KOPT-K1 (cell line): ENCODE data around the gene TAX1BP1.

Experiments
- H3K27ac ChIP-seq: fragments of 200-600 bp; sonication (generic); 2 replicates; pipeline ENCODE4 v1.5.1; 2016; ENCODE audit warnings: antibody characterized with exemption, mild to moderate bottlenecking, low read depth, low read length; ENCODE audit not compliant: poor library complexity, severe bottlenecking
- H3K36me3 ChIP-seq: fragments of 200-600 bp; sonication (generic); 2 replicates; pipeline ENCODE4 v1.5.1; 2017; ENCODE audit warnings: antibody characterized with exemption, mild to moderate bottlenecking, low read length, moderate library complexity; ENCODE audit not compliant: insufficient read depth
- H3K9me3 ChIP-seq: fragments of 200-600 bp; sonication (generic); 2 replicates; pipeline ENCODE4 v1.5.1; 2017; ENCODE audit warnings: antibody characterized with exemption, low read length, mild to moderate bottlenecking; ENCODE audit not compliant: insufficient read depth, poor library complexity, severe bottlenecking

The TAX1BP1 gene

GRCh38 chr7:27751888-27752660 is 12.1 kb downstream of the TAX1BP1 start:
- Histone ChIP-seq H3K27ac (no peak overlapping the region), H3K9me3 (no peaks in the 10 kb centered on the region), H3K36me3 (peaks cover 50% of the 10 kb centered on the region)

- Histone ChIP-seq H3K36me3 (peaks cover 55% of the 10 kb centered on the region), H3K9me3 (no peaks in the 10 kb centered on the region), H3K27ac (no peak overlapping the region)
These were observed 13.9 kb downstream of the TAX1BP1 start for GRCh38 chr7:27753863-27754262.

GRCh38 chr7:27756298-27756697 is 16.3 kb downstream of the TAX1BP1 start:
- H3K36me3 ChIP-seq = peaks cover 45% of the 10 kb centered on the region
- no peaks in the 10 kb centered on the region for H3K9me3 ChIP-seq
- no peak overlapping the region for H3K27ac ChIP-seq

- Histone ChIP-seq H3K27ac (no peak overlapping the region), H3K36me3 (peaks cover 41% of the 10 kb centered on the region), H3K9me3 (no peaks in the 10 kb centered on the region)
These were observed 19.5 kb downstream of the TAX1BP1 start for GRCh38 chr7:27759491-27759890.

GRCh38 chr7:27762062-27762461 is 22.1 kb downstream of the TAX1BP1 start:
- H3K9me3 ChIP-seq = no peaks in the 10 kb centered on the region
- no peak overlapping the region for H3K27ac ChIP-seq
- peaks cover 37% of the 10 kb centered on the region for H3K36me3 ChIP-seq

- Histone ChIP-seq H3K9me3 (no peaks in the 10 kb centered on the region), H3K36me3 (peaks cover 25% of the 10 kb centered on the region), H3K27ac (no peak overlapping the region)
These were observed 24.1 kb downstream of the TAX1BP1 start for GRCh38 chr7:27763983-27764508.

- Histone ChIP-seq H3K27ac (no peak overlapping the region), H3K9me3 (no peaks in the 10 kb centered on the region), H3K36me3 (peaks cover 31% of the 10 kb centered on the region)
These were observed 25.9 kb downstream of the TAX1BP1 start for GRCh38 chr7:27765841-27766240.

- Histone ChIP-seq H3K36me3 (peaks cover 31% of the 10 kb centered on the region), H3K27ac (no peak overlapping the region), H3K9me3 (no peaks in the 10 kb centered on the region)
These were observed 27.4 kb downstream of the TAX1BP1 start for GRCh38 chr7:27767374-27767773.

GRCh38 chr7:27771111-27771510 is 31.1 kb downstream of the TAX1BP1 start:
- Histone ChIP-seq H3K36me3 (peaks cover 27% of the 10 kb centered on the region), H3K27ac (no peak overlapping the region), H3K9me3 (no peaks in the 10 kb centered on the region)

GRCh38 chr7:27774717-27775328 is 34.9 kb downstream of the TAX1BP1 start:
- no peaks in the 10 kb centered on the region for H3K9me3 ChIP-seq
- peaks cover 23% of the 10 kb centered on the region for H3K36me3 ChIP-seq
- no peak overlapping the region for H3K27ac ChIP-seq

- H3K36me3 ChIP-seq = peaks cover 13% of the 10 kb centered on the region
- H3K27ac ChIP-seq = no peak overlapping the region
- no peaks in the 10 kb centered on the region for H3K9me3 ChIP-seq
These were observed 35.8 kb downstream of the TAX1BP1 start for GRCh38 chr7:27775782-27776181.

- H3K27ac ChIP-seq = no peak overlapping the region
- H3K9me3 ChIP-seq = no peaks in the 10 kb centered on the region
- no peaks in the 10 kb centered on the region for H3K36me3 ChIP-seq
These were observed 37.7 kb downstream of the TAX1BP1 start for GRCh38 chr7:27777662-27778061.

GRCh38 chr7:27779873-27780272 is 39.9 kb downstream of the TAX1BP1 start:
- H3K27ac ChIP-seq = no peak overlapping the region
- H3K9me3 ChIP-seq = no peaks in the 10 kb centered on the region
- H3K36me3 ChIP-seq = no peaks in the 10 kb centered on the region

GRCh38 chr7:27781188-27781587 is 41.2 kb downstream of the TAX1BP1 start:
- Histone ChIP-seq H3K36me3 (peaks cover 11% of the 10 kb centered on the region), H3K9me3 (no peaks in the 10 kb centered on the region), H3K27ac (no peak overlapping the region)

GRCh38 chr7:27782849-27783248 is 42.9 kb downstream of the TAX1BP1 start:
- Histone ChIP-seq H3K9me3 (no peaks in the 10 kb centered on the region), H3K36me3 (peaks cover 27% of the 10 kb centered on the region), H3K27ac (no peak overlapping the region)
